GM11168 (cell line): Measurements from ENCODE around the gene POLDIP3.
"Not testable (repeated sequence)": the region's sequence is repeated elsewhere in the genome, so short reads cannot be mapped to it uniquely, and the experiment has no call there.

Experiments used
- in situ Hi-C: fragments of 300-500 bp; cut with MboI; formaldehyde crosslinking; loops from one replicate; pipeline ENCODE4 v1.12.0; 2022; ENCODE audit warnings: low sequenced_read_pairs; ENCODE audit not compliant: unreplicated experiment

Gene POLDIP3

GRCh38 chr22:42591987-42592386, 22.7 kb downstream of the POLDIP3 start:
- in situ Hi-C loops, result no loop called here

GRCh38 chr22:42587588-42588175, 27.0 kb downstream of the POLDIP3 start:
- in situ Hi-C loops, result no loop called here

- in situ Hi-C loops, result no loop called here
Measured at GRCh38 chr22:42586381-42586780, 28.3 kb downstream of the POLDIP3 start.

GRCh38 chr22:42585096-42585495, 29.6 kb downstream of the POLDIP3 start:
- in situ Hi-C loops, result no loop called here

GRCh38 chr22:42584364-42584940, 30.2 kb downstream of the POLDIP3 start:
- in situ Hi-C loops, result no loop called here

GRCh38 chr22:42582987-42583386, 31.7 kb downstream of the POLDIP3 start:
- in situ Hi-C loops, result no loop called here

GRCh38 chr22:42581762-42582716, 32.6 kb downstream of the POLDIP3 start:
- in situ Hi-C loops, result no loop called here

- in situ Hi-C loops, result not testable (repeated sequence)
Measured at GRCh38 chr22:42581194-42581761, 33.4 kb downstream of the POLDIP3 start.

GRCh38 chr22:42580040-42580439, 34.6 kb downstream of the POLDIP3 start:
- in situ Hi-C loops, result not testable (repeated sequence)

- in situ Hi-C loops, result loop anchor here (5.0 kb wide), 1 partner anchor 65 kb away; no protein-coding TSS in a partner anchor
Measured at GRCh38 chr22:42577623-42578240, 37.0 kb downstream of the POLDIP3 start.

- in situ Hi-C loops, result loop anchor here (5.0 kb wide), 1 partner anchor 65 kb away; no protein-coding TSS in a partner anchor
Measured at GRCh38 chr22:42577141-42577540, 37.5 kb downstream of the POLDIP3 start.

- in situ Hi-C loops, result loop anchor here (5.0 kb wide), 1 partner anchor 64 kb away; no protein-coding TSS in a partner anchor
Measured at GRCh38 chr22:42575996-42576574, 38.6 kb downstream of the POLDIP3 start.

- in situ Hi-C loops, result not testable (repeated sequence)
Measured at GRCh38 chr22:42574468-42574867, 40.2 kb downstream of the POLDIP3 start.

GRCh38 chr22:42574046-42574445, 40.6 kb downstream of the POLDIP3 start:
- in situ Hi-C loops, result not testable (repeated sequence)

GRCh38 chr22:42571068-42571467, 43.6 kb downstream of the POLDIP3 start:
- in situ Hi-C loops, result not testable (repeated sequence)

- in situ Hi-C loops, result not testable (repeated sequence)
Measured at GRCh38 chr22:42570580-42570979, 44.1 kb downstream of the POLDIP3 start.

- in situ Hi-C loops, result not testable (repeated sequence)
Measured at GRCh38 chr22:42567950-42568349, 46.7 kb downstream of the POLDIP3 start.

- in situ Hi-C loops, result no loop called here
Measured at GRCh38 chr22:42565956-42566355, 48.7 kb downstream of the POLDIP3 start.

- in situ Hi-C loops, result no loop called here
Measured at GRCh38 chr22:42564699-42565098, 50.0 kb downstream of the POLDIP3 start.

GRCh38 chr22:42563943-42564342, 50.7 kb downstream of the POLDIP3 start:
- in situ Hi-C loops, result not testable (repeated sequence)
